SIG-M5 treated with dmso at 0.1 percent for 504 hours (cell line): Measurements from ENCODE around the gene GAREM2.

Experiments
- DNase-seq: peaks from one replicate; lab custom pipeline; 2025; ENCODE audit not compliant: unreplicated experiment; lab: John Stamatoyannopoulos, UW

The GAREM2 gene

GRCh38 chr2:26187114-26187513 is 14.2 kb downstream of the GAREM2 start:
- DNase-seq, result no peak

- DNase-seq, result no peak
These were observed 14.7 kb downstream of the GAREM2 start for GRCh38 chr2:26187537-26188104.

- no peak for DNase-seq
These were observed 16.2 kb downstream of the GAREM2 start for GRCh38 chr2:26189123-26189522.

- no peak for DNase-seq
These were observed 16.9 kb downstream of the GAREM2 start for GRCh38 chr2:26189751-26190150.

- DNase-seq, result no peak
These were observed 17.5 kb downstream of the GAREM2 start for GRCh38 chr2:26190369-26190768.

GRCh38 chr2:26191316-26192159 is 18.6 kb downstream of the GAREM2 start:
- no peak for DNase-seq

GRCh38 chr2:26193578-26194231 is 20.8 kb downstream of the GAREM2 start:
- no peak for DNase-seq

GRCh38 chr2:26195040-26195984 is 22.4 kb downstream of the GAREM2 start:
- no peak for DNase-seq

- peak; percentile 75 for DNase-seq
These were observed 24.0 kb downstream of the GAREM2 start for GRCh38 chr2:26196683-26197418.

- no peak for DNase-seq
These were observed 24.6 kb downstream of the GAREM2 start for GRCh38 chr2:26197516-26197915.

GRCh38 chr2:26202981-26203490 is 30.1 kb downstream of the GAREM2 start:
- DNase-seq, result no peak

GRCh38 chr2:26203906-26204305 is 31.0 kb downstream of the GAREM2 start:
- DNase-seq, result no peak

- DNase-seq, result no peak
These were observed 39.1 kb downstream of the GAREM2 start for GRCh38 chr2:26212011-26212410.

- no peak for DNase-seq
These were observed 41.9 kb downstream of the GAREM2 start for GRCh38 chr2:26214759-26215158.

GRCh38 chr2:26215833-26216232 is 42.9 kb downstream of the GAREM2 start:
- DNase-seq, result no peak

- DNase-seq, result no peak
These were observed 43.7 kb downstream of the GAREM2 start for GRCh38 chr2:26216587-26216986.

- no peak for DNase-seq
These were observed 44.8 kb downstream of the GAREM2 start for GRCh38 chr2:26217720-26218119.

- no peak for DNase-seq
These were observed 50.1 kb downstream of the GAREM2 start for GRCh38 chr2:26223018-26223417.

GRCh38 chr2:26224095-26224494 is 51.2 kb downstream of the GAREM2 start:
- no peak for DNase-seq

GRCh38 chr2:26229595-26229994 is 56.7 kb downstream of the GAREM2 start:
- DNase-seq, result no peak
